GM12878 (cell line): ENCODE results near the gene AIF1. TPM values are rescaled to one million over a fixed set of nuclear protein-coding genes. Genes with fewer than 3 reads are reported as not detected.

Source experiments
- ATAC-seq: fragments of 200-7000 bp; cut with Tn5 transposase; 3 replicates; pipeline ENCODE4 v1.9.1; 2020; ENCODE audit warnings: mild to moderate bottlenecking, moderate library complexity
- BruUV-seq: library from RNA; stranded (reverse); fragments of 400-500 nt; replicated peaks from 2 replicates; lab custom pipeline; 2021; lab: Mats Ljungman, UMichigan
- CTCF ChIA-PET: fragments of 300-600 bp; sonication (Branson Sonifier 250); formaldehyde crosslinking; extraction: SDS; loops from one replicate; lab custom pipeline; 2021; ENCODE audit warnings: inconsistent platforms; lab: Yijun Ruan, JAX
- POLR2A ChIA-PET: fragments of 350-600 bp; formaldehyde crosslinking; extraction: SDS; loops from one replicate; lab custom pipeline; 2021; ENCODE audit warnings: inconsistent platforms; lab: Charles Lee
- RAD21 ChIA-PET: fragments of 300-600 bp; sonication (Branson Sonifier 250); formaldehyde crosslinking; loops from one replicate; lab custom pipeline; 2023; ENCODE audit warnings: antibody characterized with exemption; ENCODE audit not compliant: unreplicated experiment; lab: Charles Lee
- SMC1A ChIA-PET: fragments of 300-600 bp; sonication (Branson Sonifier 250); formaldehyde crosslinking; loops from one replicate; lab custom pipeline; 2023; ENCODE audit not compliant: unreplicated experiment, uncharacterized antibody; lab: Charles Lee
- DNase-seq: peaks from one replicate; pipeline ENCODE4 v3.0.0-alpha.2; 2011; ENCODE audit warnings: low read depth, low spot score
- FAIRE-seq: peaks from 3 replicates; lab custom pipeline; 2011; peaks lifted over from hg19 to GRCh38; lab: Jason Lieb, UNC
- H2AFZ ChIP-seq: 2 replicates; pipeline ENCODE4 v1.6.0; 2011; ENCODE audit warnings: low read depth, low read length, control low read depth; ENCODE audit not compliant: control insufficient read depth
- H3K27ac ChIP-seq: 2 replicates; pipeline ENCODE4 v1.5.1; 2011; ENCODE audit warnings: control low read depth; ENCODE audit not compliant: control insufficient read depth, insufficient read depth
- H3K27me3 ChIP-seq, 2 experiments: replicated peaks in 1 of 2; 2 replicates each; pipeline versions ENCODE4 v1.6.0 to v1.6.1; 2011; ENCODE audit warnings: low read length in 1 of 2; ENCODE audit not compliant: control insufficient read depth in 2 of 2, insufficient read depth in 2 of 2
- H3K36me3 ChIP-seq, 2 experiments: 2 replicates each; pipeline ENCODE4 v1.5.1; 2011; ENCODE audit warnings: low read length in 1 of 2; ENCODE audit not compliant: control insufficient read depth in 2 of 2, insufficient read depth in 2 of 2
- H3K4me1 ChIP-seq: 2 replicates; pipeline ENCODE4 v1.6.1; 2011; ENCODE audit warnings: mild to moderate bottlenecking, low read length, moderate library complexity, mixed read lengths; ENCODE audit not compliant: control insufficient read depth, insufficient read depth
- H3K4me2 ChIP-seq: 2 replicates; pipeline ENCODE4 v1.6.0; 2011; ENCODE audit warnings: control low read depth; ENCODE audit not compliant: control insufficient read depth, insufficient read depth
- H3K4me3 ChIP-seq: fragments of 200-600 bp; sonication (generic); 2 replicates; pipeline ENCODE4 v1.5.1; 2016
- H3K79me2 ChIP-seq: 2 replicates; pipeline ENCODE4 v1.6.0; 2011; ENCODE audit warnings: low read length; ENCODE audit not compliant: control insufficient read depth, insufficient read depth
- H3K9ac ChIP-seq: 2 replicates; pipeline ENCODE4 v1.8.0; 2011; ENCODE audit warnings: low read length, control low read depth, mixed read lengths; ENCODE audit not compliant: control insufficient read depth, insufficient read depth
- H3K9me3 ChIP-seq: replicated peaks from 3 replicates; pipeline ENCODE4 v1.5.1; 2011; ENCODE audit warnings: mild to moderate bottlenecking, low read length; ENCODE audit not compliant: control insufficient read depth, insufficient read depth
- H4K20me1 ChIP-seq: 2 replicates; pipeline ENCODE4 v1.6.0; 2011; ENCODE audit not compliant: control insufficient read depth, insufficient read depth
- CBX3 ChIP-seq: fragments of 200-600 bp; sonication (generic); IDR thresholded peaks from 2 replicates; pipeline ENCODE4 v1.6.1; 2016; ENCODE audit warnings: low read depth, borderline replicate concordance
- CBX5 ChIP-seq: sonication (generic); IDR thresholded peaks from 2 replicates; pipeline ENCODE4 v1.6.1; 2016; ENCODE audit warnings: low read depth, moderate library complexity, mild to moderate bottlenecking, inconsistent platforms
- CHD2 ChIP-seq: IDR thresholded peaks from 2 replicates; pipeline ENCODE4 v1.6.1; 2011; ENCODE audit warnings: low read depth, low read length, improper control_type of control experiment, borderline replicate concordance
- EED ChIP-seq: sonication (generic); IDR thresholded peaks from 2 replicates; pipeline ENCODE4 v1.6.1; 2016; ENCODE audit warnings: antibody characterized with exemption, low read depth
- IRF3 ChIP-seq: fragments of 450-650 bp; IDR thresholded peaks from 2 replicates; pipeline ENCODE4 v1.6.1; 2014; ENCODE audit warnings: mild to moderate bottlenecking
- MAX ChIP-seq: IDR thresholded peaks from 2 replicates; pipeline ENCODE4 v1.6.1; 2012; ENCODE audit warnings: low read depth, low read length, improper control_type of control experiment
- MEF2A ChIP-seq: IDR thresholded peaks from 2 replicates; pipeline ENCODE4 v1.6.1; 2011; ENCODE audit warnings: low read depth, mild to moderate bottlenecking, low read length, moderate library complexity; ENCODE audit not compliant: insufficient read depth
- MTA2 ChIP-seq: fragments of 450-650 bp; IDR thresholded peaks from 2 replicates; pipeline ENCODE4 v1.6.1; 2016; ENCODE audit warnings: low read depth, mild to moderate bottlenecking, moderate library complexity
- NR2C2 ChIP-seq: IDR thresholded peaks from 2 replicates; pipeline ENCODE4 v1.6.1; 2011; ENCODE audit warnings: borderline replicate concordance, low read depth; ENCODE audit not compliant: control insufficient read depth, insufficient read length
- NRF1 ChIP-seq: conservative IDR thresholded peaks from 2 replicates; pipeline ENCODE4 v1.6.1; 2011; ENCODE audit warnings: mild to moderate bottlenecking, low read depth, low read length, improper control_type of control experiment
- PKNOX1 ChIP-seq: fragments of 450-650 bp; IDR thresholded peaks from 2 replicates; pipeline ENCODE4 v1.6.1; 2016; ENCODE audit warnings: mild to moderate bottlenecking
- SMC3 ChIP-seq: IDR thresholded peaks from 2 replicates; pipeline ENCODE4 v1.6.1; 2011; ENCODE audit warnings: low read length, improper control_type of control experiment, borderline replicate concordance
- SRF ChIP-seq, 2 experiments: IDR thresholded peaks; 2 replicates each; pipeline ENCODE4 v1.6.1; 2011; ENCODE audit warnings: low read depth in 2 of 2, low read length in 2 of 2, mild to moderate bottlenecking in 1 of 2, moderate library complexity in 1 of 2
- SUZ12 ChIP-seq: fragments of 200-600 bp; sonication (generic); IDR thresholded peaks from one replicate; pipeline ENCODE4 v1.6.1; 2018; ENCODE audit warnings: antibody characterized with exemption, mild to moderate bottlenecking; ENCODE audit not compliant: unreplicated experiment
- WRNIP1 ChIP-seq: IDR thresholded peaks from 2 replicates; pipeline ENCODE4 v1.6.1; 2011; ENCODE audit warnings: low read depth, low read length, improper control_type of control experiment, borderline replicate concordance
- ZBTB33 ChIP-seq: fragments of 450-650 bp; IDR thresholded peaks from 2 replicates; pipeline ENCODE4 v1.6.1; 2017; ENCODE audit warnings: mild to moderate bottlenecking
- ZNF207 ChIP-seq: fragments of 450-650 bp; IDR thresholded peaks from 2 replicates; pipeline ENCODE4 v1.6.1; 2014; ENCODE audit warnings: antibody characterized with exemption, mild to moderate bottlenecking, borderline replicate concordance
- WGBS: methylation state at CpG from one replicate; pipeline ENCODE4 v1.1.6; 2016; ENCODE audit warnings: low lambda C conversion rate; ENCODE audit not compliant: insufficient replicate concordance, insufficient coverage; ENCODE audit errors: missing lambda C conversion rate; 5-methylcytosine and 5-hydroxymethylcytosine counted together
- in situ Hi-C: fragments of 300-500 bp; cut with MboI; formaldehyde crosslinking; loops from 9 replicates; pipeline ENCODE4 v1.14.3; 2018; ENCODE audit warnings: mixed read lengths
- intact Hi-C: fragments of 100-400 bp; cut with micrococcal nuclease; formaldehyde crosslinking; loops from one replicate; pipeline ENCODE4 v1.14.2; 2022; ENCODE audit not compliant: unreplicated experiment
- polyA plus RNA-seq, 11 experiments: library from polyadenylated mRNA; depleted of rRNA in 4 of 11; unstranded in 6 of 11; stranded (reverse) in 5 of 11; fragments of >200 nt; fragmentation: Nextera tagmentation in 4 of 11; fragmentation: Illumina TruSeq in 1 of 11; extraction: Ambion mirVana in 4 of 11; extraction: Trizol in 1 of 11; gene quantifications; 1 replicate in 1 of 11; 2 replicates in 10 of 11; pipeline versions ENCODE4 v1.2.1 to v1.2.3, GENCODE V29; 2011 to 2016; ENCODE audit warnings: inconsistent platforms in 2 of 11, missing spikeins in 2 of 11, low read depth in 1 of 11
- total RNA-seq, 4 experiments: library from RNA; depleted of rRNA in 3 of 4; stranded (reverse); fragments of >200 nt in 3 of 4; fragmentation: Illumina TruSeq in 1 of 4; extraction: Trizol in 1 of 4; gene quantifications; 2 replicates each; pipeline versions ENCODE4 v1.2.1 to v1.2.3, GENCODE V29; 2013 to 2021

Gene AIF1
- total and polyA plus RNA-seq, 10 of the 15 experiments (the other 5 are each of a cell fraction or from before 2014, with no cell fraction given), result 1.9 to 256 (median 134) TPM

- TF ChIP-seq NR2C2, result no peak
- TF ChIP-seq MEF2A, result no peak
- TF ChIP-seq PKNOX1, result no peak
- TF ChIP-seq IRF3, result no peak
- TF ChIP-seq WRNIP1, result no peak
Measured at GRCh38 chr6:31643818-31644454, 28.9 kb downstream of the AIF1 start (continued).

- ChIA-PET RAD21 (no interaction called here), SMC1A (no interaction called here), CTCF (no interaction called here), POLR2A (interaction anchor here (0.6 kb wide), 1 partner anchor 497 kb away, joined by 4 read pairs; no protein-coding TSS in a partner anchor)
- no peaks in the 10 kb centered on the region for H3K9me3 ChIP-seq
- intact Hi-C loops (no loop called here), in situ Hi-C loops (no loop called here)
- no peak for DNase-seq
- no peak for FAIRE-seq
- peaks cover 13% of the 10 kb centered on the region for H3K79me2 ChIP-seq
- H3K36me3 ChIP-seq, result peaks cover 40 to 52% of the 10 kb centered on the region in 2 experiments
- no peaks in the 10 kb centered on the region for H3K27me3 ChIP-seq
- H3K27ac ChIP-seq, result no peak overlapping the region
- H2AFZ ChIP-seq, result no peak overlapping the region
- H4K20me1 ChIP-seq, result no peaks in the 10 kb centered on the region; the same call in 1 of the 2 replicates
- H3K4me1 ChIP-seq, result no peaks in the 10 kb centered on the region
- H3K4me3 ChIP-seq, result no peak overlapping the region
- H3K9ac ChIP-seq, result no peak overlapping the region
- BruUV-seq, result no TSS peak
- ATAC-seq, result no peak
- 99% methylated on average over 9 of the region's 9 CpGs for WGBS
- no peak overlapping the region for H3K4me2 ChIP-seq
- TF ChIP-seq NRF1 (no peak), ZBTB33 (no peak), SUZ12 (no peak), PKNOX1 (no peak), MAX (no peak), CBX5 (no peak), SRF (IDR thresholded peaks at IDR 0.05; ENCODE audit: low read depth in 2 of 2, low read length in 2 of 2) (no peak), SMC3 (no peak), ZNF207 (no peak), EED (no peak), CHD2 (no peak), MTA2 (no peak), CBX3 (no peak)
Measured at GRCh38 chr6:31645325-31645724, 30.3 kb downstream of the AIF1 start.
